ENCODE results near the gene MINDY4. TPM values are rescaled to one million over a fixed set of nuclear protein-coding genes. Genes with fewer than 3 reads are reported as not detected.

The MINDY4 gene
- total RNA-seq, 1 donor from 2014 or later, result 3.8 TPM

DNA sequence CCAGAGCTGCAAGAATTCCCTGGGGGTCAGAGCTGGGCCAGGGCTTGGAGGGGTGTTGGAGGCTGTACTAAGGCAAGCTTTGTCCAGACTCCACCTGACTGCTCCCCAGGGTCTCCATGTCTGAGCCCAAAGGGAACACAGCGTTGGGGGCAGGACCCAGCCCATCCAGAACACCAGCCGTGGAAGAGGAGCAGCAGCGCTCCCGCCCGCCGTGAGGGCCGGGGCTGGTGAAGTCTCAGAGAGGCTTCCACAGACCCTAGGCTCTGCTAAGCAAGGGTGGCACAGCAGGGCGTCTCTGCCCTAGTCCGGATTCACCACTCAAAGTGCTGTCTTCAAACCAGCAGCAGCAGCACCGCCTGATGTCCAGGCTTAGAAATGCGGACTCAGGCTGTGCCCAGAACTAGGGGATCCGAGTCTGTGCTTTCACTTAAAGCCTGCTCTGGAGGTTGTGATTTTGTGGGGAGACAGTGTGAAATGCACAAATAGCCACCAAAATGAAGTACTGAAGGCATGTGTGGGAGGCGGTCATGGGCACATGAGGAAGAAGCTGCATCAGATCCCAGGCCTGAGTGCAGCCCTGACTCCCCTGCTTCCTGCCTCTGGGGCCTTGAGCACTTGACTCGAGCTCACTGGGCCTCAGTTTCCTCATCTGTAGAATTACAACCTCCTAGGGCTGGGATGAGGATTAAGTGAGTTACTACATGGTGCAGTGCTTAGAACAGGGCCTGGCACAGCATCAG lies 123.8 kb downstream of the MINDY4 start:
- intact Hi-C loops (cut with micrococcal nuclease), result no loop called here
- H3K36me3 ChIP-seq, result no peaks in the 10 kb centered on the region
- no peak overlapping the region for H3K4me3 ChIP-seq
- no peak for DNase-seq
- no peak for TF ChIP-seq CTCF (IDR thresholded peaks at IDR 0.05; ENCODE audit: borderline replicate concordance)
- peaks cover 78% of the 10 kb centered on the region for H3K4me1 ChIP-seq
- no peaks in the 10 kb centered on the region for H3K27me3 ChIP-seq (ENCODE audit: low read depth)
- no peaks in the 10 kb centered on the region for H3K9me3 ChIP-seq (replicated peaks)
- peak overlapping the region; percentile 82 for H3K27ac ChIP-seq (replicated peaks)

- Histone ChIP-seq H3K27ac (replicated peaks) (peak overlapping the region; percentile 82), H3K9me3 (replicated peaks) (no peaks in the 10 kb centered on the region), H3K27me3 (ENCODE audit: low read depth) (no peaks in the 10 kb centered on the region), H3K36me3 (no peaks in the 10 kb centered on the region), H3K4me3 (no peak overlapping the region), H3K4me1 (peaks cover 88% of the 10 kb centered on the region)
- no peak for DNase-seq
- TF ChIP-seq CTCF (IDR thresholded peaks at IDR 0.05; ENCODE audit: borderline replicate concordance), result no peak
- intact Hi-C loops (cut with micrococcal nuclease), result no loop called here
These were observed 124.8 kb downstream of the MINDY4 start for GRCh38 chr7:30896036-30896435.

DNA sequence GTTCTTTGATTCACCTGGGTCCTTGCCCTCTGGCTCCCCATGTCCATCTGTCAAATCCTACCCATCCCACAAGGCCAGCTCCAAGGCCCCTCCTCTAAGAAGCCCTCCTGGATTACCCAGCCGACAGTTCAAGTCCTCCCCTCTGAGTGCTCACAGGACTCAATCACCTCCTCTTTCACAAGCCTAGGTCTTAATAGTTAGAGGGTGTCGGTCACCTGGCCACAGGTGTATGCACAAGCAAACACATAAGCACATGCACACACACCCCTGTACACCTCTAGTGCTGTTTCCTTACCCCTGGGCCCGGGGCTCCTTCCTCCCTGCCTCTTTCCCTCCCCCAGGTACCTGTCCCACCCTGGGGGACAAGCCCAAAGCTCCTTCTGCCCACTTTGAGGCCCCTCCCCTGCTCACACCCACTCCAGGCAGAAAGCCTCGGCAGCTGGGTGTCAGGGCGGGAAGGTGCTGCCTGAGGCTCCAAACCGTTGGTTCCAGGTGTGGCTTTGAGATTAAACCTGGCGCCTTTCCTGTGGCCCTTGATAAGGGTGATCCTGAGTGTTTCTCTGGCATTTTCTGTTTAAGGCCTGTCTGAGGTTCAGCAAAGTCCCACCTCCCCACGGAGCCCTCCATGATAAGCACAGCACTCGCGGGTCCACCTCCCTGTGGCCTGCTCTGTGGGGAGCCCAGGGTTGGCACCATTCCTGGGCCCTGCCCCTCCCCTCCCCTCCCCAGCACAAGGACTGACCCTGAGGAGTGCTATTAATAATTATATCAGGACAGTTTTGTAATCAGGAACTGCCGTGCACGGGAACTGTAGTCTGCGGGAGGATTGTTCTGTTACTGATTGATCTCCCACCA lies 125.8 kb downstream of the MINDY4 start:
- no peak for DNase-seq
- no peaks in the 10 kb centered on the region for H3K9me3 ChIP-seq (replicated peaks)
- H3K4me1 ChIP-seq, result peaks cover 95% of the 10 kb centered on the region
- no peak for TF ChIP-seq CTCF (IDR thresholded peaks at IDR 0.05; ENCODE audit: borderline replicate concordance)
- H3K27ac ChIP-seq (replicated peaks), result peak overlapping the region; percentile 82
- no peaks in the 10 kb centered on the region for H3K36me3 ChIP-seq
- H3K27me3 ChIP-seq (ENCODE audit: low read depth), result no peaks in the 10 kb centered on the region
- intact Hi-C loops (cut with micrococcal nuclease), result no loop called here
- no peak overlapping the region for H3K4me3 ChIP-seq

DNA sequence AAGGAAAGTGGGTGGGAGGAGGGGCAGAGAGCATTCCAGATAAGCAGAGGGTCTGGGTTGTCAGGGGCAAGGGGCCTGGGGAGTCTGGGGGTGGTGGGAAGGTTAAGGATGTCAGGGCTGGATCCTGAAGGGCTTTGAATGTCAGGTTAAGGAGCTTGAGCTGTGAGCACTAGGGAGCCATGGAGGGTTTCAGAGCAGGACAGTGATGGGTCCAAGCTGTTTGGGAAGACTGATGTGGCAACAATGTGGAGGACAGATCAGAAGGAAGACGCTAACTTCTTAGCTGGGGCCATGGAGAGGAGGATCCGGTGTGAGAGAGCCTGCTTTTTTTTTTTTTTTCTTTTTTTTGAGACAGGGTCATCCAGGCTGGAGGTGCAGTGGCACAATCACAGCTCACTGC lies 126.6 kb downstream of the MINDY4 start:
- DNase-seq, result no peak
- no peaks in the 10 kb centered on the region for H3K9me3 ChIP-seq (replicated peaks)
- intact Hi-C loops (cut with micrococcal nuclease), result no loop called here
- no peaks in the 10 kb centered on the region for H3K36me3 ChIP-seq
- no peak for TF ChIP-seq CTCF (IDR thresholded peaks at IDR 0.05; ENCODE audit: borderline replicate concordance)
- no peaks in the 10 kb centered on the region for H3K27me3 ChIP-seq (ENCODE audit: low read depth)
- peaks cover 97% of the 10 kb centered on the region for H3K4me1 ChIP-seq
- no peak overlapping the region for H3K4me3 ChIP-seq
- peak overlapping the region; percentile 33 for H3K27ac ChIP-seq (replicated peaks)

DNA sequence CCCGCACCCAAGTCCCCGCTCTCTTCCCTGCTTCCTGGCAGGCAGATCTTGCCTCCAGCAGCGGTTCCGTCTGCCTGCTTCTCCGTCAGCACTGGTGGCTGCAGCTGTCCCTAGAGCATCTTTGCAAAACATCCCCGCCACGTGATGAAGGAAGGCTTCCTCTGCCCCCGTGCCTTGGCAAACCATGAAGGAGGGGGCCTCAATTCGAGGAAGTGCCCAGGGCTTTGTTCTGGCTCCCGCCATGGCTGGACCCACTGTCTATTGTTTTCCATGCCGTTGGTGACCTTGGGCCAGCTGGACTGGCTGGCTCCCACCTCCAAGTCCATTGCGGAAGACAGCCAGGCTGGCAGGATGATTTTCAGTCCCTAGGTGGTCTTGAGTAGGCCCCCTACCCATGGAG lies 127.2 kb downstream of the MINDY4 start:
- intact Hi-C loops (cut with micrococcal nuclease), result no loop called here
- H3K27me3 ChIP-seq (ENCODE audit: low read depth), result no peaks in the 10 kb centered on the region
- no peak overlapping the region for H3K4me3 ChIP-seq
- DNase-seq, result no peak
- no peaks in the 10 kb centered on the region for H3K9me3 ChIP-seq (replicated peaks)
- TF ChIP-seq CTCF (IDR thresholded peaks at IDR 0.05; ENCODE audit: borderline replicate concordance), result no peak
- no peaks in the 10 kb centered on the region for H3K36me3 ChIP-seq
- H3K27ac ChIP-seq (replicated peaks), result peak overlapping the region; percentile 33
- H3K4me1 ChIP-seq, result peaks cover 91% of the 10 kb centered on the region
